ENCODE measurements around the gene SPTBN4. TPM values are rescaled to one million over a fixed set of nuclear protein-coding genes. Genes with fewer than 3 reads are reported as not detected.

Gene SPTBN4
- total RNA-seq: 1 to 10 TPM; 4.7 to 9.4 (median 5.9) TPM

DNA sequence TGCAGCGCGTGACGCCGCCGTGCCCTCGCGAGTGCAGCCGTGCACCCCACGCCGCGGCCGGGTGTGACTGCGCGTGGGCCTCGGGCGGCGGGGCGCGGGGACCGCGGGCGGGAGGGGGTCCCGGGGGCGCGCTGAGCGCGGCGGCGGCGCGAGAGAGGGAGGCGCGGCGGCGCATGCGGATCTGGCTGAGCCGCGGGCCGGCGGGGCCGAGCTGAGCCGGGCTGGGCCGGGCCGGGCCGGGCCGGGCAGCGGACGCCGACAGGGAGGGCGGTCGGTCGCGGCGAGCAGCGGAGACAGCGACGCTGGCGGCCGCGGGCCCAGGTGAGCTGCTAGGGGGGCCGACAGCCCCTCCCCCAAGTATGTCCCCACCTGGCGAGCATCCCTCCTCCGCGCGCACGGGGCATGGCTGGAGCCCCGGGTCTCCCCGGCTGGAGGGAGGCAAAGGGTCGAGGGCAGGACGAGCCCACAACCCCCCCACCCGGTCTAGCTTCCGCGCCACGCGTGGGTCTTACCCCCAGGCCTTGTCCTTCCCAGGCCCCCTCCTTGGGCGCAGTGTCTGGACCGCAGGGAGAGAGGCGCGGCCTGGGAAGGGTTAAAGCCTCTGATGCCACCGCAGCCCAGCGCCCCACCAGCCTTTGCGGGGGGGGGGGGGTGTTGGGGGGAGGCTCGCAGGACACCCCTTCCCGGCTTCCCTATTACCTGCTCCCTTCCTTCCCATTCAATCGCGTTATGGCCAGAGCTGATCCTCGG is at the start of gene SPTBN4:
SPTBN4 (plus strand) TSS at position 17 of the 750 bp plus-strand sequence. CDS start 5,621 bp downstream, outside the sequence.
- H3K27me3 ChIP-seq: no peaks in the 10 kb centered on the region
- no peaks in the 10 kb centered on the region for H3K36me3 ChIP-seq
- peak within 1 kb of the TSS; percentile 38 to 63 for H3K4me3 ChIP-seq
- ATAC-seq: no peak
- TF ChIP-seq POLR2AphosphoS5 (IDR thresholded peaks at IDR 0.05): no peak
- no peak for TF ChIP-seq POLR2A (IDR thresholded peaks at IDR 0.05)
- no peak for TF ChIP-seq CTCF (IDR thresholded peaks at IDR 0.05)
- TF ChIP-seq EP300 (IDR thresholded peaks at IDR 0.05): no peak
- H3K4me1 ChIP-seq: peaks cover 0 to 47% (median 9%) of the 10 kb centered on the region in 3 donors
- 20% methylated on average over 1 of the region's 87 CpGs; no CpG with 5 or more reads in 1 of the 2 donors for WGBS, 2 donors (ENCODE audit: low coverage in 1 of 2)
- no peaks in the 10 kb centered on the region for H3K9me3 ChIP-seq
- H3K27ac ChIP-seq: peak within 1 kb of the TSS; percentile 14 to 94 (median 79)

DNA sequence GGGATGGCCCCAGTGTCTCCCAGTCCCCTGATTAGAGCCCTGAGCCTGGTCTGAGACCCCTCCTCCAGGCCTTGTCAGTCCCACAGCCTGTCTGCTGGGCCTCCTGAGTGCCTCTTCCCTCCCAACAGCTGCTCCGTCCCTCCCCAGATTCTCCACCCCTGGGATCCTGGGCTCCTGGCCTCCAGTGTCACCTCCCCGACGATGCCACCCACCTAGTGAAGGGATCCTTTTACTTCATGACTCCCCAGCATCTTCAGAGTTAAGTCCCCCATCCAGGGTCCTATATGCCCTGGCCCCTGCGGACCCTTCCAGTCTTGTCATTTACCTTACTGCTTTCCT is 49.2 kb upstream of the SPTBN4 start:
- no peak for ATAC-seq
- H3K27ac ChIP-seq: peak overlapping the region in 3 of 4 donors; percentile 70 to 80 (median 71)
- TF ChIP-seq POLR2AphosphoS5 (IDR thresholded peaks at IDR 0.05) (no peak), EP300 (IDR thresholded peaks at IDR 0.05) (no peak), CTCF (IDR thresholded peaks at IDR 0.05) (no peak), POLR2A (IDR thresholded peaks at IDR 0.05) (no peak)
- 67 to 76% methylated on average over 3 to 4 of the region's 4 CpGs for WGBS, 2 donors (ENCODE audit: low coverage in 1 of 2)
- H3K27me3 ChIP-seq: no peaks in the 10 kb centered on the region
- peaks cover 0 to 5% of the 10 kb centered on the region in 2 donors for H3K36me3 ChIP-seq
- no peaks in the 10 kb centered on the region for H3K9me3 ChIP-seq
- H3K4me1 ChIP-seq: peaks cover 0 to 48% (median 23%) of the 10 kb centered on the region in 3 donors
- no peak overlapping the region for H3K4me3 ChIP-seq

DNA sequence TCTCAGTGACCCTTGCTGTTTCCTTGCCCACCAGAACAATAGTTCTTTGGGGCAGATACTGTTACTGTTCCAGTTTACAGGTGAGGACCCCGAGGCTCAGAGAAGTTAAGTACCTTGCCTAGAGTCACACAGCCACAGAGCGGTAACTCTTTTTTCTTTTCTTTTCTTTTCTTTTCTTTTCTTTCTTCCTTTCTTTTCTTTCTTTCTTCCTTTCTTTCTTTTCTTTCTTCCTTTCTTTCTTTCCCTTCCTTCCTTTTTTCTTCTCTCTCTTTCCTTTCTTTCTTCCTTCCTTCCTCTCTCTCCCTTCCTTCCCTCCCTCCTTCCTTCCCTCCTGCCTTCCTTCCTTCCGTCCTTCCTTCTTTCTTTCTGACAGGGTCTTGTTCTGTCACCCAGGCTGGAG is 48.8 kb upstream of the SPTBN4 start:
- H3K9me3 ChIP-seq: no peaks in the 10 kb centered on the region
- no peak overlapping the region for H3K4me3 ChIP-seq
- peak overlapping the region in 3 of 4 donors; percentile 70 to 80 (median 71) for H3K27ac ChIP-seq
- H3K27me3 ChIP-seq: no peaks in the 10 kb centered on the region
- peaks cover 0 to 9% of the 10 kb centered on the region in 2 donors for H3K36me3 ChIP-seq
- ATAC-seq: no peak
- H3K4me1 ChIP-seq: peaks cover 0 to 48% (median 27%) of the 10 kb centered on the region in 3 donors
- 91 to 94% methylated on average over 2 to 3 of the region's 3 CpGs for WGBS, 2 donors (ENCODE audit: low coverage in 1 of 2)
- TF ChIP-seq CTCF (IDR thresholded peaks at IDR 0.05): no peak
- no peak for TF ChIP-seq POLR2A (IDR thresholded peaks at IDR 0.05)
- TF ChIP-seq EP300 (IDR thresholded peaks at IDR 0.05): no peak
- no peak for TF ChIP-seq POLR2AphosphoS5 (IDR thresholded peaks at IDR 0.05)

DNA sequence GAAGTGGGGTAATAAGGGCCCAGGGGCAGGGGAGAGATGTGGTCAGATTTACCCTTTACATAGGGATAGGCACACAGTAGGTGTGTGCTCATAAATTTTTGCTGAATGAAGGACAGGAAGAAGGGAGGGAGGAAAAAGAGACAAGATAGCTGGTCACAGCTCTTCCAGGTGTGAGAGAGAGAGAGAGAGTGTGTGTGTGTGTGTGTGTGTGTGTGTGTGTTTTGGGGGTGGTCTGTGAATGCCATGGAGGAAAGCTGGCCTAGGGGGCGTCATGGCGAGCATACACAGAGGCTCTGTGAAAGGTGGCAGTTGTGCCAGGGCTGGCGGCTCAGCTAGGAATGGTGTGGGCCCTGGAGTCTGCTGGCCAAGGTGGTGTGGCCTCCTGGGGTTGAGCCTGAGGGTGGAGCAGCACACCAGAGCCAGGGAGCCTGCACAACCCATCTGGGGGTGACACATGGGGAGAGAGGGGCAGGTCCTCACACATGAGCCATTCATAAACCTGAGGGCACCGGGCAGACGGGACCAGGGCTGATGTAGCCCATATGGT is 47.7 kb upstream of the SPTBN4 start:
- H3K4me1 ChIP-seq: peaks cover 0 to 52% (median 33%) of the 10 kb centered on the region in 3 donors
- H3K9me3 ChIP-seq: no peaks in the 10 kb centered on the region
- no peaks in the 10 kb centered on the region for H3K27me3 ChIP-seq
- H3K27ac ChIP-seq: peak overlapping the region in 2 of 4 donors; percentile 11 to 41
- no peak overlapping the region for H3K4me3 ChIP-seq
- WGBS, 2 donors (ENCODE audit: low coverage in 1 of 2): 57 to 75% methylated on average over 2 to 3 of the region's 5 CpGs
- TF ChIP-seq EP300 (IDR thresholded peaks at IDR 0.05): no peak
- no peak for TF ChIP-seq POLR2AphosphoS5 (IDR thresholded peaks at IDR 0.05)
- no peak for TF ChIP-seq POLR2A (IDR thresholded peaks at IDR 0.05)
- TF ChIP-seq CTCF (IDR thresholded peaks at IDR 0.05): no peak
- ATAC-seq: no peak
- peaks cover 0 to 16% of the 10 kb centered on the region in 2 donors for H3K36me3 ChIP-seq

Measured in gastroesophageal sphincter (tissue), 4 donors.